Esophagus squamous epithelium (tissue), 4 donors: ENCODE measurements around the gene CA10.

ENCODE experiments used
- POLR2A ChIP-seq, 4 donors: fragments of 450-650 bp; IDR thresholded peaks; one replicate each; pipeline ENCODE4 v1.6.1; 2017; ENCODE audit warnings: antibody characterized with exemption in 4 of 4, mild to moderate bottlenecking in 4 of 4, moderate library complexity in 3 of 4
- TF ChIP-seq, protein P1 (sequence below), 6 experiments: fragments of 450-650 bp in 4 of 6; fragments of 200-600 bp in 2 of 6; sonication (generic) in 2 of 6; IDR thresholded peaks; one replicate each; pipeline ENCODE4 v1.5.1; 2016 to 2019; ENCODE audit warnings: antibody characterized with exemption in 6 of 6, mild to moderate bottlenecking in 4 of 6, moderate library complexity in 4 of 6

DNA sequence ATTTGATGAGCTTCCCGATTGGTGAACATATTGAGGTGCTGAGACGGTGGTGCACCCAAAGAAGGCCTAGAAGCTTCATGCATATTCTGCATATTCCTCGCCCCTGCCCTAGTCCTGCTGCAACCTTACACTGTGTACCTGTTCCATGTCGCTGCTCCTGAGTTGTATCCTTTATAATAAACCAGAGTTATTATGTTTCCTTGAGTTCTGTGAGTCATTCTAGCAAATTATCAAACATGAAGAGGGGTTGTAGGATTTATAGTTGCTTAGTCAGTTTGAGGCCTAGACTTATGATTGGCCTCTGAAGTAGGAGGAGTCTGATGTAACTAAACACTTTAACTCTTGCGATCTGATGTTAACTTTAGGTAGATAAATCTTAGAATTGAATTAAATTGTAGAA is 436.8 kb downstream of the CA10 start:
- TF ChIP-seq, protein P1, sequence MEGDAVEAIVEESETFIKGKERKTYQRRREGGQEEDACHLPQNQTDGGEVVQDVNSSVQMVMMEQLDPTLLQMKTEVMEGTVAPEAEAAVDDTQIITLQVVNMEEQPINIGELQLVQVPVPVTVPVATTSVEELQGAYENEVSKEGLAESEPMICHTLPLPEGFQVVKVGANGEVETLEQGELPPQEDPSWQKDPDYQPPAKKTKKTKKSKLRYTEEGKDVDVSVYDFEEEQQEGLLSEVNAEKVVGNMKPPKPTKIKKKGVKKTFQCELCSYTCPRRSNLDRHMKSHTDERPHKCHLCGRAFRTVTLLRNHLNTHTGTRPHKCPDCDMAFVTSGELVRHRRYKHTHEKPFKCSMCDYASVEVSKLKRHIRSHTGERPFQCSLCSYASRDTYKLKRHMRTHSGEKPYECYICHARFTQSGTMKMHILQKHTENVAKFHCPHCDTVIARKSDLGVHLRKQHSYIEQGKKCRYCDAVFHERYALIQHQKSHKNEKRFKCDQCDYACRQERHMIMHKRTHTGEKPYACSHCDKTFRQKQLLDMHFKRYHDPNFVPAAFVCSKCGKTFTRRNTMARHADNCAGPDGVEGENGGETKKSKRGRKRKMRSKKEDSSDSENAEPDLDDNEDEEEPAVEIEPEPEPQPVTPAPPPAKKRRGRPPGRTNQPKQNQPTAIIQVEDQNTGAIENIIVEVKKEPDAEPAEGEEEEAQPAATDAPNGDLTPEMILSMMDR (IDR thresholded peaks at IDR 0.05): no peak
- TF ChIP-seq POLR2A (IDR thresholded peaks at IDR 0.05): no peak
